ENCODE results near the gene WDFY4.

Gene WDFY4

GRCh38 chr10:48940372-48940771 lies 255.7 kb downstream of the WDFY4 start:
- no peaks in the 10 kb centered on the region for H3K79me2 ChIP-seq (ENCODE audit: insufficient read depth, low read length)
- H3K27me3 ChIP-seq (ENCODE audit: low read length), result no peaks in the 10 kb centered on the region
- H3K9me2 ChIP-seq (replicated peaks; ENCODE audit: insufficient read depth, low read length), result no peaks in the 10 kb centered on the region
- no peak overlapping the region for H3K4me2 ChIP-seq (ENCODE audit: low read depth, low read length, poor library complexity, severe bottlenecking)
- H3K9me3 ChIP-seq (ENCODE audit: insufficient read depth, low read length), result no peaks in the 10 kb centered on the region
- H3K27ac ChIP-seq (ENCODE audit: low read depth, low read length), result no peak overlapping the region
- H3F3A ChIP-seq (ENCODE audit: insufficient read depth), result no peaks in the 10 kb centered on the region
- H4K20me1 ChIP-seq (ENCODE audit: low read depth, low read length), result no peaks in the 10 kb centered on the region
- H3K9ac ChIP-seq (ENCODE audit: low read length), result no peak overlapping the region
- TF ChIP-seq CTCF (IDR thresholded peaks at IDR 0.05; ENCODE audit: insufficient read depth, low read length, poor library complexity, severe bottlenecking) (no peak), EZH2phosphoT487 (conservative IDR thresholded peaks at IDR 0.05; ENCODE audit: low read length) (no peak)
- no peaks in the 10 kb centered on the region for H3K36me3 ChIP-seq (ENCODE audit: low read length)
- no peak overlapping the region for H3K4me3 ChIP-seq (ENCODE audit: insufficient read depth, low read length, poor library complexity, severe bottlenecking)
- no peak overlapping the region for H2AFZ ChIP-seq (ENCODE audit: low read depth, low read length, severe bottlenecking)

GRCh38 chr10:48940958-48941357 lies 256.3 kb downstream of the WDFY4 start:
- no peaks in the 10 kb centered on the region for H3F3A ChIP-seq (ENCODE audit: insufficient read depth)
- H2AFZ ChIP-seq (ENCODE audit: low read depth, low read length, severe bottlenecking), result no peak overlapping the region
- H3K4me3 ChIP-seq (ENCODE audit: insufficient read depth, low read length, poor library complexity, severe bottlenecking), result no peak overlapping the region
- H3K27me3 ChIP-seq (ENCODE audit: low read length), result no peaks in the 10 kb centered on the region
- TF ChIP-seq EZH2phosphoT487 (conservative IDR thresholded peaks at IDR 0.05; ENCODE audit: low read length) (no peak), CTCF (IDR thresholded peaks at IDR 0.05; ENCODE audit: insufficient read depth, low read length, poor library complexity, severe bottlenecking) (no peak)
- no peaks in the 10 kb centered on the region for H3K9me3 ChIP-seq (ENCODE audit: insufficient read depth, low read length)
- H3K9me2 ChIP-seq (replicated peaks; ENCODE audit: insufficient read depth, low read length), result no peaks in the 10 kb centered on the region
- H3K79me2 ChIP-seq (ENCODE audit: insufficient read depth, low read length), result no peaks in the 10 kb centered on the region
- H3K9ac ChIP-seq (ENCODE audit: low read length), result no peak overlapping the region
- no peak overlapping the region for H3K4me2 ChIP-seq (ENCODE audit: low read depth, low read length, poor library complexity, severe bottlenecking)
- no peaks in the 10 kb centered on the region for H3K36me3 ChIP-seq (ENCODE audit: low read length)
- H3K27ac ChIP-seq (ENCODE audit: low read depth, low read length), result no peak overlapping the region
- H4K20me1 ChIP-seq (ENCODE audit: low read depth, low read length), result no peaks in the 10 kb centered on the region

GRCh38 chr10:48941427-48942075 lies 256.9 kb downstream of the WDFY4 start:
- Histone ChIP-seq H3K4me2 (ENCODE audit: low read depth, low read length, poor library complexity, severe bottlenecking) (no peak overlapping the region), H4K20me1 (ENCODE audit: low read depth, low read length) (no peaks in the 10 kb centered on the region), H3K4me3 (ENCODE audit: insufficient read depth, low read length, poor library complexity, severe bottlenecking) (no peak overlapping the region), H3K9ac (ENCODE audit: low read length) (no peak overlapping the region), H3F3A (ENCODE audit: insufficient read depth) (no peaks in the 10 kb centered on the region), H3K79me2 (ENCODE audit: insufficient read depth, low read length) (no peaks in the 10 kb centered on the region), H3K27me3 (ENCODE audit: low read length) (no peaks in the 10 kb centered on the region), H3K9me2 (replicated peaks; ENCODE audit: insufficient read depth, low read length) (no peaks in the 10 kb centered on the region), H3K9me3 (ENCODE audit: insufficient read depth, low read length) (no peaks in the 10 kb centered on the region), H2AFZ (ENCODE audit: low read depth, low read length, severe bottlenecking) (no peak overlapping the region), H3K36me3 (ENCODE audit: low read length) (no peaks in the 10 kb centered on the region), H3K27ac (ENCODE audit: low read depth, low read length) (no peak overlapping the region)
- TF ChIP-seq CTCF (IDR thresholded peaks at IDR 0.05; ENCODE audit: insufficient read depth, low read length, poor library complexity, severe bottlenecking), result no peak
- no peak for TF ChIP-seq EZH2phosphoT487 (conservative IDR thresholded peaks at IDR 0.05; ENCODE audit: low read length)
